ENCODE data around the gene BRD3.
A peak's percentile ranks its signal among the peaks of the same experiment; 100 is the strongest.

Gene BRD3

DNA sequence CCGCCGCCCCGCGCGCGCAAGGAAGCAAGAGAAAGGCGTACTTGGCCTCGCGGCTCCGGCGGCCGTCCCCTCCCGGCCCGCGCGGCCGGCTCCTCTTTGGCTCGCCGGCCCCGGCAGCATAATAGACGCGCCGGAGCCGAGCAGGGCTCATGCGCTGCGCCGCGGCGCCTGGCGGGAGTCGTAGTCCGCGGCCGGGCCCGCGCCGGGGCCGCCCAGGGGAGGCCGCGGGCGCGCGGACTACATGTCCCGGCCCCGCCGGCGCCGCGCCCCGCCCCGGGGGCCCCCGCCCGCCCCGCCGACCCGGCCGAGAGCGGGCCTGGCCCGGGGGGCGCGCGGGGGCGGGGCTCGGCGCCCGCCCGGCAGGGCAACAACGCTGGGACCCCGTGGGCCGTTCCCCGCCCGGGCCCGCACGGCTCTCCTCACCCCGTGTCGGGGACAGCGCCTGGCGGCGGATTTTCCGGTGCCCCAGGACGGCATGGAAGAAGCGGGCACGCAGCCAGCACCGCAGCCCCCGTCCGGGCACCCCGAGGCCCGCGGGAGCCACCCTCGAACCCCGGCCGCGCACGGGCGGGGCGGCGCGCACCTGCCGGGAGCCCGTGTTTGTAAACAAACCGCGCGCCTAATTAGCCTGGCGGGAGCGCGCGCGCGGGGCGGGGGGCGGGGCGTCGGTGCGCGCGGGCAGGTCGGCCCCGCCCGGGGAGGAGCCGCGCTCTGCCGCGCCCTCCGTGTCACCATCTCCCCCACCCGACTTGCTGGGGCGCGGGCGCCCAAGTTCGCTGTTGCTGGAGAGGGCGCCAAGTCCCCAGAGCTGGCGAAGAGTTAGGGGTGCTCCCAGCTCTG lies at the start of gene BRD3:
TSS of gene BRD3 (minus strand) at position 123 of the 840 bp plus-strand sequence. CDS start 14,549 bp downstream, outside the sequence.
- peak within 1 kb of the TSS; percentile 88 for H3K9ac ChIP-seq (ENCODE audit: low read length)
- peaks cover 2% of the 10 kb centered on the region for H3K36me3 ChIP-seq (replicated peaks; ENCODE audit: low read depth, low read length)
- no peaks in the 10 kb centered on the region for H3K9me3 ChIP-seq (ENCODE audit: insufficient read depth, low read length)
- peaks cover 33% of the 10 kb centered on the region for H3K79me2 ChIP-seq (ENCODE audit: low read length)
- H2AFZ ChIP-seq (ENCODE audit: low read depth, low read length) = peak within 1 kb of the TSS; percentile 81; the same call in 1 of the 2 replicates
- H3K27ac ChIP-seq (ENCODE audit: low read length) = peak within 1 kb of the TSS; percentile 74
- TF ChIP-seq, protein P1, sequence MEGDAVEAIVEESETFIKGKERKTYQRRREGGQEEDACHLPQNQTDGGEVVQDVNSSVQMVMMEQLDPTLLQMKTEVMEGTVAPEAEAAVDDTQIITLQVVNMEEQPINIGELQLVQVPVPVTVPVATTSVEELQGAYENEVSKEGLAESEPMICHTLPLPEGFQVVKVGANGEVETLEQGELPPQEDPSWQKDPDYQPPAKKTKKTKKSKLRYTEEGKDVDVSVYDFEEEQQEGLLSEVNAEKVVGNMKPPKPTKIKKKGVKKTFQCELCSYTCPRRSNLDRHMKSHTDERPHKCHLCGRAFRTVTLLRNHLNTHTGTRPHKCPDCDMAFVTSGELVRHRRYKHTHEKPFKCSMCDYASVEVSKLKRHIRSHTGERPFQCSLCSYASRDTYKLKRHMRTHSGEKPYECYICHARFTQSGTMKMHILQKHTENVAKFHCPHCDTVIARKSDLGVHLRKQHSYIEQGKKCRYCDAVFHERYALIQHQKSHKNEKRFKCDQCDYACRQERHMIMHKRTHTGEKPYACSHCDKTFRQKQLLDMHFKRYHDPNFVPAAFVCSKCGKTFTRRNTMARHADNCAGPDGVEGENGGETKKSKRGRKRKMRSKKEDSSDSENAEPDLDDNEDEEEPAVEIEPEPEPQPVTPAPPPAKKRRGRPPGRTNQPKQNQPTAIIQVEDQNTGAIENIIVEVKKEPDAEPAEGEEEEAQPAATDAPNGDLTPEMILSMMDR (IDR thresholded peaks at IDR 0.05; ENCODE audit: low read depth, low read length) = no peak
- TF ChIP-seq EZH2phosphoT487 (IDR thresholded peaks at IDR 0.05; ENCODE audit: low read depth) = no peak
- H3K4me3 ChIP-seq (ENCODE audit: low read length) = peak within 1 kb of the TSS; percentile 90
- peaks cover 31% of the 10 kb centered on the region for H4K20me1 ChIP-seq (ENCODE audit: insufficient read depth, low read length)
- H3K4me2 ChIP-seq (ENCODE audit: low read length) = peak within 1 kb of the TSS; percentile 97
- H3K4me1 ChIP-seq (ENCODE audit: low read length) = peaks cover 18% of the 10 kb centered on the region
- H3K27me3 ChIP-seq (ENCODE audit: low read depth, low read length) = peaks cover 26% of the 10 kb centered on the region

- no peak overlapping the region for H3K9ac ChIP-seq (ENCODE audit: low read length)
- H2AFZ ChIP-seq (ENCODE audit: low read depth, low read length) = no peak overlapping the region
- H3K4me2 ChIP-seq (ENCODE audit: low read length) = no peak overlapping the region
- no peaks in the 10 kb centered on the region for H3K27me3 ChIP-seq (ENCODE audit: low read depth, low read length)
- H4K20me1 ChIP-seq (ENCODE audit: insufficient read depth, low read length) = no peaks in the 10 kb centered on the region
- TF ChIP-seq EZH2phosphoT487 (IDR thresholded peaks at IDR 0.05; ENCODE audit: low read depth) = no peak
- TF ChIP-seq, protein P1 (IDR thresholded peaks at IDR 0.05; ENCODE audit: low read depth, low read length) = no peak
- H3K4me3 ChIP-seq (ENCODE audit: low read length) = no peak overlapping the region
- no peak overlapping the region for H3K27ac ChIP-seq (ENCODE audit: low read length)
- no peaks in the 10 kb centered on the region for H3K9me3 ChIP-seq (ENCODE audit: insufficient read depth, low read length)
- no peaks in the 10 kb centered on the region for H3K36me3 ChIP-seq (replicated peaks; ENCODE audit: low read depth, low read length)
- no peaks in the 10 kb centered on the region for H3K79me2 ChIP-seq (ENCODE audit: low read length)
- H3K4me1 ChIP-seq (ENCODE audit: low read length) = no peaks in the 10 kb centered on the region
These were observed 44.7 kb upstream of the BRD3 start for GRCh38 chr9:134112561-134112960.

DNA sequence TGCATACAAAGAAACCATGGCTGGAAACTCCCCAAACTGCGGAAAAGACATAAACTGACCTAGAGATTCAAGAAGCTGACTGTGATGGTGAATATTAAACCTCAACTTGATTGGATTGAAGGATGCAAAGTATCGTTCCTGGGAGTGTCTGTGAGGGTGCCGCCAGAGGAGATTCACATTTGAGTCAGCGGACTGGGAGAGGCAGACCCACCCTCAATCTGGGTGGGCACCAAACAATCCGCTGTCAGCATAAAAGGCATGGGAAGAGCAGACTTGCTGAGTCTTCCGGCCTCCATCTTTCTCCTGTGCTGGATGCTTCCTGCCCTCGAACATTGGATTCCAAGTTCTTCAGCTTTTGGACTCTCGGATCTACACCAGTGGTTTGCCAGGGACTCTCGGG lies 43.2 kb upstream of the BRD3 start:
- H3K4me2 ChIP-seq (ENCODE audit: low read length) = no peak overlapping the region
- H3K36me3 ChIP-seq (replicated peaks; ENCODE audit: low read depth, low read length) = no peaks in the 10 kb centered on the region
- H2AFZ ChIP-seq (ENCODE audit: low read depth, low read length) = no peak overlapping the region
- H3K4me3 ChIP-seq (ENCODE audit: low read length) = no peak overlapping the region
- H3K79me2 ChIP-seq (ENCODE audit: low read length) = no peaks in the 10 kb centered on the region
- no peaks in the 10 kb centered on the region for H3K9me3 ChIP-seq (ENCODE audit: insufficient read depth, low read length)
- H3K9ac ChIP-seq (ENCODE audit: low read length) = no peak overlapping the region
- H3K4me1 ChIP-seq (ENCODE audit: low read length) = no peaks in the 10 kb centered on the region
- no peaks in the 10 kb centered on the region for H3K27me3 ChIP-seq (ENCODE audit: low read depth, low read length)
- TF ChIP-seq EZH2phosphoT487 (IDR thresholded peaks at IDR 0.05; ENCODE audit: low read depth) = no peak
- TF ChIP-seq, protein P1 (IDR thresholded peaks at IDR 0.05; ENCODE audit: low read depth, low read length) = no peak
- H4K20me1 ChIP-seq (ENCODE audit: insufficient read depth, low read length) = no peaks in the 10 kb centered on the region
- no peak overlapping the region for H3K27ac ChIP-seq (ENCODE audit: low read length)

DNA sequence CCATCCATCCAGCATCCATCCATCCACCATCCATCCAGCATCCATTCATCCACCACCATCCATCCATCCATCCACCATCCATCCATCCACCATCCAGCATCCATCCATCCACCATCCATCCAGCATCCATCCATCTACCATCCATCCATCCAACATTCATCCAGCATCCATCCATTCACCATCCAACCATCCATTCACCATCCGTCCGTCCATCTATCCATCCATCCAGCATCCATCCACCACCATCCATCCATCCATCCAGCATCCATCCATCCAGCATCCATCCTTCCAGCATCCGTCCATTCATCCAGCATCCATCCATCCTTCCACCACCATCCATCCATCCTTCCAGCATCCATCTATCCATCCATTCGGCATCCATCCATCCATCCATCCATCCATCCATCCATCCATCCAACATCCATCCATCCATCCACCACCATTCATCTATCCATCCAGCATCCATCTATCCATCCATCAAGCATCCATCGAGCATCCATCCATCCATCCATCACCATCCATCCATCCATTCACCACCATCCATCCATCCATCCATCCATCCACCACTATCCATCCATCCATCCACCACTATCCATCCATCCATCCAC lies 35.7 kb upstream of the BRD3 start:
- Histone ChIP-seq H3K4me3 (ENCODE audit: low read length) (no peak overlapping the region), H3K27me3 (ENCODE audit: low read depth, low read length) (peaks cover 7% of the 10 kb centered on the region), H2AFZ (ENCODE audit: low read depth, low read length) (no peak overlapping the region), H3K9me3 (ENCODE audit: insufficient read depth, low read length) (no peaks in the 10 kb centered on the region), H3K9ac (ENCODE audit: low read length) (no peak overlapping the region), H4K20me1 (ENCODE audit: insufficient read depth, low read length) (no peaks in the 10 kb centered on the region), H3K36me3 (replicated peaks; ENCODE audit: low read depth, low read length) (no peaks in the 10 kb centered on the region), H3K27ac (ENCODE audit: low read length) (no peak overlapping the region), H3K4me2 (ENCODE audit: low read length) (no peak overlapping the region), H3K4me1 (ENCODE audit: low read length) (peaks cover 5% of the 10 kb centered on the region; the same call in 1 of the 2 replicates), H3K79me2 (ENCODE audit: low read length) (no peaks in the 10 kb centered on the region)
- TF ChIP-seq EZH2phosphoT487 (IDR thresholded peaks at IDR 0.05; ENCODE audit: low read depth) = no peak
- TF ChIP-seq, protein P1 (IDR thresholded peaks at IDR 0.05; ENCODE audit: low read depth, low read length) = no peak
